Thyroid gland (tissue), 4 donors: Measurements from ENCODE around the gene COL18A1. TPM values are rescaled to one million over a fixed set of nuclear protein-coding genes. Genes with fewer than 3 reads are reported as not detected.

ENCODE experiments used
- DNase-seq, 2 donors: peaks; one replicate each; pipeline ENCODE4 v3.0.0-alpha.2; 2019
- H3K27ac ChIP-seq, 3 donors: fragments of 200-600 bp; sonication (generic); 1 replicate in 2 of 3; 2 replicates in 1 of 3; pipeline ENCODE4 v1.5.1; 2016 to 2019; ENCODE audit warnings: mild to moderate bottlenecking in 1 of 3, moderate library complexity in 1 of 3
- H3K27me3 ChIP-seq: fragments of 200-600 bp; sonication (generic); one replicate; pipeline ENCODE4 v1.5.1; 2019
- H3K36me3 ChIP-seq, 2 donors: fragments of 200-600 bp; sonication (generic); one replicate each; pipeline ENCODE4 v1.5.1; 2016 to 2019
- H3K4me1 ChIP-seq, 2 donors: fragments of 200-600 bp; sonication (generic); one replicate each; pipeline ENCODE4 v1.5.1; 2017 to 2019
- H3K4me3 ChIP-seq, 3 donors: fragments of 200-600 bp; sonication (generic); replicated peaks in 1 of 3; 1 replicate in 2 of 3; 2 replicates in 1 of 3; pipeline ENCODE4 v1.5.1; 2016; ENCODE audit warnings: mild to moderate bottlenecking in 1 of 3
- H3K9me3 ChIP-seq: fragments of 200-600 bp; sonication (generic); one replicate; pipeline ENCODE4 v1.5.1; 2017
- CTCF ChIP-seq, 6 experiments: fragments of 200-600 bp in 3 of 6; fragments of 450-650 bp in 3 of 6; sonication (generic) in 3 of 6; IDR thresholded peaks; one replicate each; pipeline ENCODE4 v1.5.1; 2016 to 2019; ENCODE audit warnings: antibody characterized with exemption in 6 of 6, mild to moderate bottlenecking in 2 of 6, inconsistent platforms in 1 of 6, moderate library complexity in 1 of 6
- POLR2A ChIP-seq, 2 donors: fragments of 450-650 bp; IDR thresholded peaks; one replicate each; pipeline ENCODE4 v1.6.1; 2017; ENCODE audit warnings: antibody characterized with exemption in 2 of 2, mild to moderate bottlenecking in 2 of 2, moderate library complexity in 1 of 2
- WGBS, 2 donors: methylation state at CpG; one replicate each; pipeline ENCODE4 v1.1.5; 2017; 5-methylcytosine and 5-hydroxymethylcytosine counted together
- intact Hi-C: fragments of 100-400 bp; cut with DNase I; formaldehyde crosslinking; loops from one replicate; pipeline ENCODE4 v1.15.1; 2023
- total RNA-seq, 4 donors: library from RNA; depleted of rRNA; stranded (reverse); fragments of >200 nt; gene quantifications; one replicate each; pipeline ENCODE4 v1.2.3, GENCODE V29; 2016

The COL18A1 gene
- total RNA-seq, 4 donors from 2014 or later = 105 to 264 (median 238) TPM

GRCh38 chr21:45405819-45406762 is 1.1 kb downstream of the COL18A1 start:
- no peaks in the 10 kb centered on the region for H3K36me3 ChIP-seq
- TF ChIP-seq POLR2A (IDR thresholded peaks at IDR 0.05) (peak in 1 of 2 donors; percentile 3), CTCF (IDR thresholded peaks at IDR 0.05) (no peak)
- 34 to 48% methylated on average over 32 to 47 of the region's 83 CpGs for WGBS, 2 donors
- DNase-seq = peak in 1 of 2 donors; percentile 45
- peak overlapping the region; percentile 22 to 68 (median 34) for H3K4me3 ChIP-seq
- peak overlapping the region; percentile 52 to 82 (median 76) for H3K27ac ChIP-seq
- no peaks in the 10 kb centered on the region for H3K27me3 ChIP-seq
- intact Hi-C loops = loop anchor here (5.0 kb wide), 1 partner anchor 114 kb away; no protein-coding TSS in a partner anchor
- H3K9me3 ChIP-seq = no peaks in the 10 kb centered on the region
- peaks cover 18 to 52% of the 10 kb centered on the region in 2 donors for H3K4me1 ChIP-seq

- TF ChIP-seq CTCF (IDR thresholded peaks at IDR 0.05) (no peak), POLR2A (IDR thresholded peaks at IDR 0.05) (no peak)
- Histone ChIP-seq H3K9me3 (no peaks in the 10 kb centered on the region), H3K36me3 (no peaks in the 10 kb centered on the region), H3K27ac (peak overlapping the region in 2 of 3 donors; percentile 47 to 82), H3K4me3 (no peak overlapping the region), H3K4me1 (peaks cover 22 to 61% of the 10 kb centered on the region in 2 donors), H3K27me3 (no peaks in the 10 kb centered on the region)
- DNase-seq = no peak
- intact Hi-C loops = loop anchor here (5.0 kb wide), 1 partner anchor 115 kb away; no protein-coding TSS in a partner anchor
- 81 to 87% methylated on average over 17 of the region's 17 CpGs for WGBS, 2 donors
Observed at GRCh38 chr21:45406801-45407628, 2.0 kb downstream of the COL18A1 start.

- H3K27ac ChIP-seq = no peak overlapping the region
- H3K4me1 ChIP-seq = peaks cover 22 to 66% of the 10 kb centered on the region in 2 donors
- H3K36me3 ChIP-seq = no peaks in the 10 kb centered on the region
- no peak for DNase-seq
- H3K27me3 ChIP-seq = no peaks in the 10 kb centered on the region
- TF ChIP-seq POLR2A (IDR thresholded peaks at IDR 0.05) (no peak), CTCF (IDR thresholded peaks at IDR 0.05) (no peak)
- H3K9me3 ChIP-seq = no peaks in the 10 kb centered on the region
- 86 to 95% methylated on average over 10 of the region's 10 CpGs for WGBS, 2 donors
- no peak overlapping the region for H3K4me3 ChIP-seq
- intact Hi-C loops = loop anchor here (5.0 kb wide), 1 partner anchor 115 kb away; no protein-coding TSS in a partner anchor
Observed at GRCh38 chr21:45407629-45408247, 2.8 kb downstream of the COL18A1 start.

- Histone ChIP-seq H3K4me1 (peaks cover 22 to 71% of the 10 kb centered on the region in 2 donors), H3K9me3 (no peaks in the 10 kb centered on the region), H3K27me3 (no peaks in the 10 kb centered on the region), H3K4me3 (no peak overlapping the region), H3K36me3 (no peaks in the 10 kb centered on the region), H3K27ac (peak overlapping the region in 1 of 3 donors; percentile 15)
- 74 to 83% methylated on average over 6 to 8 of the region's 10 CpGs for WGBS, 2 donors
- intact Hi-C loops = loop anchor here (5.0 kb wide), 1 partner anchor 116 kb away; no protein-coding TSS in a partner anchor
- DNase-seq = no peak
- no peak for TF ChIP-seq CTCF (IDR thresholded peaks at IDR 0.05)
- no peak for TF ChIP-seq POLR2A (IDR thresholded peaks at IDR 0.05)
Observed at GRCh38 chr21:45408271-45408791, 3.4 kb downstream of the COL18A1 start.
